OCI-M2 (cell line): ENCODE data around the gene CMTR1.
"Not testable (repeated sequence)": the region's sequence is repeated elsewhere in the genome, so short reads cannot be mapped to it uniquely, and the experiment has no call there.

Source experiments
- DNase-seq: peaks from one replicate; lab custom pipeline; 2025; ENCODE audit not compliant: unreplicated experiment; lab: John Stamatoyannopoulos, UW

CMTR1 gene

DNA sequence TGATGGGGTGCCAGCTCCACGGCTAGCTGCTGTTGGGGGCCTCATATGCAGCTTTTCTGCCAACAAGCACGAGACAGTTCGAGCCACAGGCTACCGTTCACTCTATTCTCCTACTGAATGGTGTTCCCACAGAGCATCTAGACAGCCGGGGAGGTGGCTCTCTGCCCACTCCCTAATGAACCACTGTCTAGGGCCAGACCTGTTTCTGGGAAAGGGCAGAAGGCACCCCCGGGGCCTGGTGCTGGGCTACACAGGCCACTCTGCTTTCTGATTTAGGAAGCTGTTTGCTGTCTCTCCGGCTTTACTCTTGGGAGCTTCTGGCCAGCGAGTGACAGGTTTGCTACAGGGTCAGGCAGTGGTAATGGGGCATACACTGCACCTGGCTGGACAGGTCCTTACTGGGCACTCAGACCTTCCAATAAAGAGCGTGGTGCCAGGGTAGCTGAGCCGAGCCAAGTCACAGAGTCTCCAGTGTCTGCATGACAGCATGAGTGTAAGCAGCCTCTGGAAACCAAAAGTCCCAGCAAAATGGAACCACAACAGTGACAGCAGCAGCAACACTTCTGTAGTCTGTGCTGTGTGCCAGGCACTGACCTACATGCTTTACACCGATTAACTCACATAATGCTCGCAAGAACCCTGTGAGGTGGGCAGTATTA is 58.3 kb downstream of the CMTR1 start:
- no peak for DNase-seq

DNA sequence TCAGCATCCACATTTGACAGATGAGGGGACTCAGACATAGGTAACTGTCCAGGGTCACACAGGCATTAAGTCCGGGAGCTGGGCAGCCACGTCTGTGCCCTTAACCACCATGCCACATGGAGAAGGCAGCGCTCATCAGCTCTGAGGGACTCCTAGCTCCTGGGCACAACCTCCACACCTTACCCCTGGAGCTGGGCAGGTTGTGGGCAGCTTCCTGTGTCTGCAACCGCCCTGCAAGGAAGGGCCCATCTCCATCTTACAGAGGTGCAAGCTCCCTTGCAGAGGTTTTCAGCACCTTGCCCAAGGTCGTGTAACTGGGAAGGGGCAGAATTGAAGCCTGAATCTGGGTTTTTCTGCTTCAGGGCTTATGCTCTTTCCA is 58.8 kb downstream of the CMTR1 start:
- DNase-seq = no peak

DNA sequence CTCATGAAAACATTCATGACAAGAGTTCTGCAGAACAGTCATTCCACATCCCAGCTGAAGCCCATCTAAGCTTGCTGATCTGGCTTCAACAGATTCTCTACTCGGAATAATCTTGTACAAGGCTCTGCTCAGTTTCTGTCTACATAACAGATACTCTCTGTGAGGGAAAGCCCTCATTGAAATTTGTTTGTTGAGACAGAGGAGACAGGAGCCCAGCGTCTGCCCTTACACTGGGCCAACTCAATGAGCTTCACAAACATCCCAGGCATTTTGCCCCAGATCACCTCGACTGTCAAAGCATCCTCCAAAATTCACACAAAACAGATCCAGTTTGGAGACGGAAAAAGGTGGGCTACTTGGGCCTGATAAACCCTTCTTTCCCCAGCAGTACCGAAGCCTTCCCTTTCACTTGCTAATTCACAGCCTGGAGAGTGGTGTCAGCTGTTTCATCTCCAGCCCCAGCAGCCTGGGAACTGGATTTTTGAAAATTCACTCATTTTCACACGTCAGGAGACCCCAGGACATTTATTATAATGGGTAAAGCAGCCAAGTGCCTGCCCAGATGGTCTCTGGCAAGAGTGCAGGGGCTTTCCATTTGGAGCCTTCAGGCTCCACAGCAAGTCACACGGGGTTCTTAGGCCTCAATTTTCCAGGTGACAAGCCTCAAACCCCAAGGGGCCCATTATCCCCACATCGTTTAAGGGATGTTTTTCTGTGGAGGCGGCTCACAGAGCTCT is 59.4 kb downstream of the CMTR1 start:
- no peak for DNase-seq

DNA sequence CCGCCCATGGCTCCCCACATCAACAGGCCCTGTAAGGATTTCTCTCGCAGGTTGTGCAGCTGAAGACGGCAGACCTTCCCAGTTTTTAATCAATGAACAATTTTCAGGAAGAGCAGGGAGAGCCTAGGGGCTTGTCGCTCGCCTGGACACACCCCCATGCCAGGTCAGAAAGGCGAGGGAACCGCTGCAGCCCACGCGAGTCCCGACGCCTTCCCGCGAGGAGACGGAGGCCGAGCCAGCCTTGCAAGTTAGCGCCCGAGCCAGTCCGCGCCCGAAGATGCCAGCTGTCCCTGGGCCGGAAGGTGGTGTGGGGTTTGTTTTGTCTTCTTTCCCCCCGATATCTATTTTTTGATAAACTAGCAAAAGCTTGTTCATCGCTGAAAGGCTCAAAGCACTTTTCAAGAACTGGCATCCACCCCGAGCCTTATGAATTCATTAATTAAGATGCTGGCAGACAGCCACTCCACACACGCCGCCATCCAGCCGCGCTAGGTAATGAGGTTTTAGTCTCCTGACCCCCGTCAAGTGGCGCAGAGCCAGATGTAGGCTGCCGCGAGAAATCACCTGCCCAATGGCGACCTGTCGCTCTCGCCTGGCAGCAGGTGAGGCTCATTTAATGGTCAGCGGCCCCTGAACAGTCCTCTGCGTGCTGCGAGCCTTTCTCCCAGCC is 60.1 kb downstream of the CMTR1 start:
- DNase-seq = no peak

DNA sequence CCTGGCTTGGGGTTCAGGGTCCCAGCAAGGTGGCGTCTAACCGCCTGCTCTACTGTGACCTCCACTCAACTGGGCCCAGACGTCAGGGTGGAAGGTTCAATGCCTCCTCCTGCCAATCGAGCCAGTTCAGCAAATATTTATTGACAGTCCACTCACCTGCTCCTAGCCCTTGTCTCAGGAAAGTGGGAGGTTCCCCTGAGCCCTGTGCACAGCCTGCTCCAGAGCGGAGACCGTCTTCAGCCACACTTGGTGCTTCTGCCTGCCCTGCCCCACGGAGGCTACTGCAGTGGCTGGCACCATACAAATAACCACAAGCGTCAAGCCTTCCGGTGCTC is 60.6 kb downstream of the CMTR1 start:
- DNase-seq = no peak

DNA sequence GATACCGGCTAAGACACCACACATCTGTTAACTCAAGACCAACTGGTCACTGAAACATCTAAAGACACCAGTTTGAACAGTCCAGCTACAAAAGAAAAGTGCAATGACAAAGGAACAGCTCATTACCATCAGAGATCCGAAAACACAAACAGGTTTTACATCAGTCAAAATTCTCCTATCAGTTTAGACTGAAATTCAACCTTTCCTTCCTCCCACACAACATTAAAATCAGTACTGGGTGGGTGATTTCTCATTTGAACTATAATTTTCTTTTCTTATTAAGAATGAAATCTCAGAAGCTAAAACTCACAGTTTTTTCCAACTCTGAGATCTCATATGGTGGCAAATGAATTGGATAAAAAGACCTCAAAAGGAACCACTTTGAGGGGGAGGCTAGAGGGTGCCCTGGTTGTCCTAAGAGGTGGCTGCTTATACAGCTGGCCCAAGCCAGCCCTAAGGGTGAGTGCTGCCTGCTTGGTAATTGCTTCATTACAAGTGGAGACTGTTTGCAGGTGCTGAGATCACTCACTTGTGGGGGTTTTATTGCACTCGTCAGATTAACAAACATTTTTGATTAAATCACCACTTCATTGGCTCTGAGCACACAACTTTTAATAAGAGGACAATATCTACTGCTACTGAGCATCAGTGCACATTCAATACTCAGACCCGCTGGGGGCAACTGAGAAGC is 62.4 kb downstream of the CMTR1 start:
- DNase-seq = no peak

DNA sequence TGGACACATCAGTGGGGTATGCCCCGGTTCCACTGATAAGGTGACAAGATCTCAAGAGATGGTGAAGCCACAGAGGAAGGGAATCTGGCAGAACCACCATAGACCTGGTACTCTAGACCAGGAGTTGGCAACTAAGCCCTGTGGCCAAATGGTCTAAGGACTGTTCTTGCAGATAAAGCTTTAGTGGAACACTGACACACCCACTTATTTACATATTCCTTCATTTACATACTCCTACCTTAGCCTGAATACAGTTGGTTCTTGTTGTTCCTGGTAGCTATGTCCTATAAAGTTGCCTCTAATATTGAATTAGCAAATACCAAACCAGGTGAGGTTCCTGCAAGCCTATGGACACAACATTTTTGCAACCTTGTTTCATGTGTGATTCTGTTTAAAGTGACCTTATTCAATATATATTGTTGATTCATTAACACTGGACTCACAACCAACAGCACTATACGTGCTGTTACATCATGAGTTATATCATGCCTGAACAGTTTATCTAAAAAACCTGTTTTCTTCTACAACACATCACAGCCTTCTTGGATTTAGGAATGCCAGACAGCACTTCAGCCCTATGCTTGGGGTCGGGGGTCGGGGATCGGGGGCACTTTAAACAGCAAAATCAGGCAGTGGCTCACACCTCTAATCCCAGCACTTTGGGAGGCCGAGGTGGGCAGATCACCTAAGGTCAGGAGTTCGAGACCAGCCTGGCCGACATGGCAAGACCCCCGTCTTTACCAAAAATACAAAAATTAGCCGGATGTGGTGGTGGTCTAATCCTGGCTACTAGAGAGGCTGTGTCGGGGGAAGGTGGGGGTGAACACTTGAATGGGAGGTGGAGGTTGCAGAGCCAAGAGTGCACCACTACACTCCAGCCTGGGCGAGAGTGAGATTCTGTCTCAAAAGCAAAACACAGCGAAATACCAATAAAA is 64.2 kb downstream of the CMTR1 start:
- DNase-seq = no peak

DNA sequence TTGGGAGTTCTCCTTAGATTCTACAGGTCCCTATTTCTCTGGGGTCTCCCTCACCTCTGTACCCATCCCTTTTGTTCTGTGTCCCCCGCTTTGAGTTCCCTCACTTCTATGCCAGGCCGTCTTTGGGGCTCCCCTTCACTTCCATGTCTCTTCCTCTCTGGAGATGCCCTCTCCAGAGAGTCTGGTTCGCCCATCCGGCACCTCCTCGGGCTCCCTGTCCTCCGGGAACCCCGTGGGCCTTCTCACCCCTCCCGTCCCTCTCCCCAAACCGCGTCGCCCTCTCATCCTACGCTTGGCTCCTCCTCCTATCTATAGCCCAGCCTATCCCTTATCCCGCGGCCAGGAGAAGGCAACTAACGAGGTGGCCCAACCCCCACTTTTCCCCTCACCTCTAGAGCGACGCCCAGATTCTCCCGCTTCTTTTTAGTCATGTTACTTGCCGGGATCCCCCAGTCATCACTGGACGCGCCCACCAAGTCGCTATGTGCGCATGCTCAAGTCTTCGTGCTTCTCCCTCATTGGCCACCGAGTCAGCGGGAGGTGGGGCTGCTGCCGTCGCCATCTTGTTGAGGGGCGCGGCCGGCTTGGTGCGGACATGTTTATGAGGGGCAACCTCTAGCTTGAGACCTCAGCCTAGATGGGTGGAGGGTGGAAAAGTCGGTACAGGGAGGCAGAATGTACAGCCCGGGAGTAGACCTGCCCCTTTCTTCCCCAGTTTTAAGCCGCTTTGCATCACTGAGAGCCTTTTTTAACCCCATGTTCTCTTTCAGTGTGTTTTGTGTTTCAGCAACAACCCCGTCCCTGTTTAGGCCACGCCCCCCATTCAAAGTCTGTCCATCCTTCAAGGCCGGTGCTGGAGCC is 66.6 kb downstream of the CMTR1 start, which contains the start of gene CCDC167:
Gene CCDC167 (minus strand): TSS at position 461 of the 861 bp plus-strand sequence. CDS start 30 bp downstream, at position 431.
- peak; percentile 92 for DNase-seq

DNA sequence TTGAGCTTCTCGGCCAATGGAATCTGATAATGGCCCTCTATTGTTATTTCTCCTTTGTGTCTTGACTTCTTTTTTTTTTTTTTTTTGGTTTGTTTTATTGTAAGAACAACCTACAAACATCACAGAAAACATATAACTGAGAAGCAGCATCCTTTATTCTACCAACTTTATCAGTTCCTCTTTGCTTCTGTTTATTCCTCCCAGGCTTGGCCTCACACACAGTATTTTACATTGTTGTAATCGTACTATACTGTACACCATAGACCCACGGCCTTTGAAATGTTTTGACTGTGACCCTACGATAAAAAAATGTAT is 67.2 kb downstream of the CMTR1 start:
- no peak for DNase-seq

DNA sequence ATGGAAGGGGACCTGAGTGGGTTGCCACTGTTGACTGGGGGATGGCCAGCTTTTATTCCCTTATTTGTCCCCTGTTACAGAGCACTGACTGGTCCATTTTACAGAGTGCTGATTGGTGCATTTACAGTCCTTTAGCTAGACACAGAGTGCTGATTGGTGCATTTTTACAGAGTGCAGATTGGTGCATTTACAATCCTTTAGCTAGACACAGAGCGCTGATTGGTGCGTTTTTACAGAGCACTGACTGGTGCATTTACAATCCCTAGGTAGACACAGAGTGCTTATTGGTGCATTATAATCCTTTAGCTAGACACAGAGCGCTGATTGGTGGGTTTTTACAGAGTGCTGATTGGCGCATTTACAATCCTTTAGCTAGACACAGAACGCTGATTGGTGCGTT is 67.9 kb downstream of the CMTR1 start:
- DNase-seq = not testable (repeated sequence)

DNA sequence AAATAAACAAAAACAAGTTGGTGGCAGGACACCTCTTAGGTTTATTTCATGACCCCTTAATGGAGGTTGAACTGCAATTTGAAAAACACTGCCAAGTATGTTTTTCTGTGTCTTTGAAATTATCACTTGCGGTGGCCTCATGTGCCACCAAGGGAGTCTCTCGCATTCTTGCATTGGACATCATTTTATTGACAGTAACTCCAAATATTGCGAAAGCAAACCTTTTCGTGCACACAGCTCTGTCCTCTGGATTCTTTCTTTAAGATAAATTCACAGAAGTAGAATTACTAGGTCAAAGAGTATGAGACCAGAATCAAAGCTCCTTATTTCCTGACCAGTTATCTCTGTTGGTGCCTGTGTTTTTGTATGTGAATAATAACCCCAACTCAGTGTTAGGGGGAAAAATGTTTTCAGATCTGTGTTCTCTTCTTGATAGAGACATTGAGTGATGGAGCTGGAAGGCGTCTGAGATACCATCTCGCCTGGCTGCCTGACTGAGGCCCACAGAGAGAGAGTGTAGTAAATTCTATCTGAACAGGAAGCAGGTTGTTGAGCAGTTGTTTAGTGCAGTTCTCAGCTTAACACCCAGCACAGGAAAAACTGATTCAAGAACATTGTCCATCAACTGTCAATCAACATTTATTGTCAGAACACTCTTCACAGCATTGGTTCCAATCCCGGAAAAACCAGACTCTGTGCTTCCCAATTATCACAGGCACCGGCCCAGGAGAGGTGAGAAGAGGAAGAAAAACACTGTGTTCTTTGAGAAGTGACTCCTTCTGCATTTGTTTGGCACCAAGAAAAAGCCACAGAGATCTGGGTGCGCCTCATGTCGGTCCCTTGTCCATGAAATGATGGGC is 68.8 kb downstream of the CMTR1 start:
- DNase-seq = no peak

DNA sequence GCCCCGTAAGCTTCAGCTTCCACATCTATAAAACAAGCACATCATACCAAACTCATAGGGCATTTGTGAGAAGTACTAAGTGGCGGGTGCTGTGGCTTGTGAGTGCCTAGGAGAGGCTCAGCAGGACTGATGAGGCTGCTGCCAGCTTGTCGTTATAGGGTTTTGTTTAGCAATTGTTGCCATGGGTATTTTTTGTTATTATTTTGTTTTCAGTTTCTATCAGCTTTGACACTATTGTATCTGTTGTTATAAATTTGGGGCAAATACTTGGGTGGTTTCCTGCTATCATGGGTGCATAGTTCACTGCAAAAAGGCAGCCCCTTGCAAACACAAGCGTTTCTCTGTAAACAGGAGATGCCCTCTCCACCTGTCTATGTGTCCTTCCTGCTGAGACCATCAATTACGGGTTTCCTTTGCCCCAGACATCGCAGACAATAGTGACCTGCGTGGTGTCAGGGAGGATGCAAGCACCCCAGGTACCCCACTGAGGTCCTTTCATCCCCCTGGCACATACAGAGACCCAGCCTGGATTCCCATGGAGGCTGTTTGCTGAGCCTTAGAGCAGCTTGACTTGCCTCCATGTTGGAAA is 69.8 kb downstream of the CMTR1 start:
- DNase-seq = no peak

DNA sequence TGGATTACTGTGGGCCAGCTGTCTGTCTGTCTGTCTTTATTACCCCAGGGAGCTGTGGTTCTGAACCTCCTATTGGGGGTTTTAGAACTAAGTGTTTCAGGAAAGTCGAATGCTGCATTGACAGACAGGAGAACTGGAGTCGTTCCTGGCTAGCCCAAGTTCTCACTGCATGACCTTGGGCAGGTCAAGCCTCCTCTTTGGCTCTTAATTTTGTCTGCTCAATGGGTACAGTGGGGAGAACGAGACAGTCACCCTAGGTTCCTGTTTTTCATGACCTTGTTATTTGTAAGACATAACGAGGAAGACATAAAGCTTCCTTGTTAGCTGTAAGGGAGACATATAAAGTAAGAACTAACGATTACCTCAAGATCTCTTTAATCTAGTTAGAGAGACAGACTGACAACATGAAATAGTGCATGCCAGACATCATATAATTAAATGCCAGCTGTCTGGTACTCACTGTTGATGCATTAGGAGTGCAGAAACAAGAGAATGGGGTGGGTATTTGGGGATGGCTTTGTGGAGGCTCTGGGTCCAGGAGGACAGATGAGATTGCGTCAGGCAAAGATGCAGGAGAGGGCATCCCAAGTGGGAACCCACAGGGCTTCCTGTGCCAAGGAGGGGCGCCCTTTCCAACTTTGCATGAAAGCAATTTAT is 70.4 kb downstream of the CMTR1 start:
- no peak for DNase-seq

DNA sequence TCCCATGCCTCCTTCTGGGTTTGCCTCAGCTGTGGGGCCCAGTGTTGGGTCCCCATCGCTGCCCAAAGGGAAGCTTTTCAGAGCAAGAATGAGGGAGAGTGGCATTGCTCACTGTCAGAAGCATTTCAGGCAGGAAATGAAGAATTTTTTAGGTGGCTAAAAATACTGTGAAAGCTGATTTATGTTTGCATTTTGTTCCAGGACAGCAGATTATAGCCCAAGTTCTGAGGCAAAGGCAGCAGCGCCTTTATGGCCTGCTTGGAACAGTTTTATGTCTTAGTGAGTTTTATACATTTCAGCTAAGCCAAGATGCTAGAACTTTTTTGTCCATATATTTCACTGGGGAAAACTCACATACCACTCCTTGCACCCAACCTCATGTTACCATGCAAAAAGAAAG is 71.0 kb downstream of the CMTR1 start:
- no peak for DNase-seq

DNA sequence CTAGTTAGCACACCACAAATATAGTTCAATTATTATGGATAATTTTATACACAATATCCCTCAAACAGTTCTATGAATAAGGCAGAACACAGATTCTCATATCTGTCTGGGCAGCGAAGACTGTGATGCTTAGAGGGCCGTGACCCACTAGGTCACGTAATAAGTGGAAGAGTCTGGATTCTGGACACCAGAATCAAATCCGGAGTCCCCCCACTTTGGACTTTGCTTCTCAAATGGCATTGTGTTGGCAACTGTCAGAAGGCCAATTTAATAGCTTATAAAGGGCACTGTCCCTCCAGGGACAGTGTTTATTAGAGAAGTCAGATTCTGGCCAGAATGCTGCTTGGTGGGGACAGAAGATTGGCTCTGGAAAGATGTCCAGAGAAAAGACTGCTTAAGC is 73.5 kb downstream of the CMTR1 start:
- DNase-seq = no peak

DNA sequence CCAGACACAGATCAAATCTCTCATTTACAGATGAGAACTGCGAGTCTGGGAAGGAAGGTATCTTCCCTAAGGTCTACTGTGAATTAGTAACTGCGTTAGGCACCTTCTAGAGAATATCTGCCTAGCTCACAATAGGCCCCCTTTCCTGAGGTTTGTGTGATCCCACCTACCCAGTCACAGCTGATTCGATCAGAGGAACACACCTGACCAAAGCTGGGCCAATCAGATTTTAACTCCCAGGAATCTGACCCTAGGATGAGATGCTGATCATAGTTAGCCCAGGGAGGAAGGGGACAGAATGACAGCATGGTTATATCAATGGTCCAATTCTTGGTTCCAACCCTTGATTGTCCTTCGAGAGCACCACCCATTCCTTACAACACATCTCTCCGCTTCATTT is 74.1 kb downstream of the CMTR1 start:
- no peak for DNase-seq

DNA sequence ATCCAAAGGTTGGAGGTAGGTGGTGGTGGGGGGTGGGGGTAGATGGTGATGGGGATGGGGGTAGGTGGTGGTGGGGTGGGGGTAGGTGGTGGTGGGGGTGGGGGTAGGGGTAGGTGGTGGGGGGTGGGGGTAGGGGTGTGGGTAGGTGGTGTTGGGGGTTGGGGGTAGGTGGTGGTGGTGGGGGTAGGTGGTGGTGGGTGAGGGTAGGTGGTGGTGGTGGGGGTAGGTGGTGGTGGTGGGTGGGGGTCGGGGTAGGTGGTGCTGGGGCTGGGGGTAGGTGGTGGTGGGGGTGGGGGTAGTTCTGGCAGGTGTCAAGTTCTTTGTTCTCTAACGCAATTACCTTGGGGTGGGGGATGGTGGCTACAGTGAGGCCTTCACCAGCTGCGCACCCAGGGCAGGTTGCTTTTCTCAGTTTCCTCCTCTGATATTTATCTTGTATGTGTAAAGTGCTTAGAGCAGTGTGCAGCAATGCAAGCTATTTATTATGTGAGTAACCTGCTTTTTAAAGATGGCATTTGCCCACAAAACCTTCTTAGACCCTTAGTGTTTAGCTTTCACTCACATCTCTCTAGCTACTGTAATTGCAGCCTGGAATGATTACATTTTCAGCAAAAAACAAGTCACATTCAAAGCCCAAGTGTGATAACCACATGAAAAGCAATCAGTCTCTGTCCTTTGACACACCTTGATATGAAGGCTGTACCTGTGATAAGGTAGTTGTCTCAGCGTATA is 74.8 kb downstream of the CMTR1 start:
- no peak for DNase-seq
